Islet of Langerhans (tissue), 1 donor: ENCODE results near the gene FSTL4.

Experiments used
- FAIRE-seq: peaks from one replicate; lab custom pipeline; 2011; peaks lifted over from hg19 to GRCh38; lab: Jason Lieb, UNC

FSTL4 gene

DNA sequence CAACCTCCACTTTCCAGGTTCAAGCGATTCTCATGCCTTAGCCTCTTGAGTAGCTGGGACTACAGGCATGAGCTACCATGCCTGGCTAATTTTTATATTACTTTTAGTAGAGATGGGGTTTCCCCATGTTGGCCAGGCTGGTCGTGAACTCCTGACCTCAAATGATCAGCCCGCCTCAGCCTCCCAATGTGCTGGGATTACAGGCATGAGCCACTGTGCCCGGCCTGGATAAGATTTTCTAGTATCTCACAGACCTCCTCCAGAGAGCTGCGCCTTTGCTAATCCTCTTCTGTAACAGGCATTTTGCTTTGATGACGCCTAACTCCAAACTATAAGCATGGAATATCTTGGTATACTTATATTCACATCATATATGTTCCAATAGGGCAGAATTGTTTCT, 99.4 kb downstream of the FSTL4 start:
- FAIRE-seq: no peak

DNA sequence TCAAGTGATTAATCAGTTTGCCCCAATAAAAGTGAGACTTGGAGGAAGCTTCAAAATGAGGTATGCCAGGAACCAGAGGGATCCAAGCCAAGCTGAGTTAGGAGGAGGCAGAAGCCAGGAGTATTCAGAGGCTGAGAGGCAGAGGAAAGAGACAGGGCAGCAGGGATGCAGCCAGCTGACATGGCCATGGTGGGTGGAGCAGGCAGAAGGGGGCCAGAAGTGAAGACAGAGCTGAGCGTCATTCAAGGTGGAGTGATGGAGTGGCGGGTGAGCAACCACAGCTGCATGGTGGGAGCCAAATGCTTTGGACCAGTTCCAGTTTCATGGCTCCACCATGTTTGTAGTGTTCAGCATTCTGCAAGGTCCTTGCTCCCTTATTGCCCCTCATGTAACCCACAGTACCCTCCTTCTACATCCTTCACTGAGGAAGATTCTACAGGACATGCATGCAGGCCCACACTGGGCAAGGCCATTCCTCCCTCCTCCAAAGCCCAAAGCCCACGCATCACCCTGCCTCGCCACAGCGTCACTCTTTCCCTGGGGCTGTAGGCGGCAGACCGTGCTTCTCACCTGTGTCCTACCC, 100.6 kb downstream of the FSTL4 start:
- no peak for FAIRE-seq

DNA sequence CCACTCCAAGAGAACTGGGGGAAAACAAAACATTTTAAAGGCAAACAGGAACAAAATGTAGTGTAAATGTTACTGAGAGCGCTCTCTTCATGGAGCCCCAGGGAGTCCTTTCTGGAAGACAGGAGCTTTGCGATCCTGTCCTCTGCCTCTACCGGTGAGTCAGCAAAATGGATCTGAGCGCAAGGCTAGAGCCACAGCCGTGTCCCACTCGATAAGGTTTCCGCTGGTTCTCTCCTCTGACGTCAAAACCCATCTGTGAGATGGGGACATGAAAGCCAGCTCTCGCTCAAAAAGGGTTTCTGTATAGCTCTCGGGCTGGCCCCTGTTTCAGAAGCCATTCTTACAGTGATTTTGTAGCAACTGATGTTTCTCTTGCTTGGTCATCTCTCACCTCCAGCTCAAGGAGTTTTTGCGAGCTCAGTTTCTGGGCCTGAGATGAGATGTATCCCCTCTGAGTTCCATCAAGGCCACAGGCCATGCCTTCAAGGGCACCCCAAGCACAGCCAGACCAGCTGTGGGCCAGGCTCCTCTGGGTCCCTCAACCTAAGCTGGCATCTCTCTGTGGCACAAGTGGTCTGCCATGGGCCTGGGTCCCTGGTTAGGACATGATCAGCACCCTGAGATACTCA, 101.6 kb downstream of the FSTL4 start:
- FAIRE-seq: no peak

DNA sequence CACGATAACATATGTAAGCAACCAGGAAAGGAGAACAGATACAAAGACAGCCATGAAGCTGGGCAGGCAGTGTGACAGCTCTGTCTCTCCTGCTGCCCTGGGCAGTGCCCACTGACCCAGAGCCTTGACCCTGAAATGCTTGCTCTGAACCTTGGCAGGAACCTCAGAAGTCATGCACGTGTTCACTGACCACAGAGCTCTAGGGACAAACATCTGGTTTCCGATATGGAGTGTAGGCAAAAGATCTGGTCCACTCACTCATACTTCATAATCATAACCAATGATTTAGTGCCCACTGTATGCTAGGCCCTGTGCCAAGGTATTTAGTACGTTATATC, 102.6 kb downstream of the FSTL4 start:
- no peak for FAIRE-seq

DNA sequence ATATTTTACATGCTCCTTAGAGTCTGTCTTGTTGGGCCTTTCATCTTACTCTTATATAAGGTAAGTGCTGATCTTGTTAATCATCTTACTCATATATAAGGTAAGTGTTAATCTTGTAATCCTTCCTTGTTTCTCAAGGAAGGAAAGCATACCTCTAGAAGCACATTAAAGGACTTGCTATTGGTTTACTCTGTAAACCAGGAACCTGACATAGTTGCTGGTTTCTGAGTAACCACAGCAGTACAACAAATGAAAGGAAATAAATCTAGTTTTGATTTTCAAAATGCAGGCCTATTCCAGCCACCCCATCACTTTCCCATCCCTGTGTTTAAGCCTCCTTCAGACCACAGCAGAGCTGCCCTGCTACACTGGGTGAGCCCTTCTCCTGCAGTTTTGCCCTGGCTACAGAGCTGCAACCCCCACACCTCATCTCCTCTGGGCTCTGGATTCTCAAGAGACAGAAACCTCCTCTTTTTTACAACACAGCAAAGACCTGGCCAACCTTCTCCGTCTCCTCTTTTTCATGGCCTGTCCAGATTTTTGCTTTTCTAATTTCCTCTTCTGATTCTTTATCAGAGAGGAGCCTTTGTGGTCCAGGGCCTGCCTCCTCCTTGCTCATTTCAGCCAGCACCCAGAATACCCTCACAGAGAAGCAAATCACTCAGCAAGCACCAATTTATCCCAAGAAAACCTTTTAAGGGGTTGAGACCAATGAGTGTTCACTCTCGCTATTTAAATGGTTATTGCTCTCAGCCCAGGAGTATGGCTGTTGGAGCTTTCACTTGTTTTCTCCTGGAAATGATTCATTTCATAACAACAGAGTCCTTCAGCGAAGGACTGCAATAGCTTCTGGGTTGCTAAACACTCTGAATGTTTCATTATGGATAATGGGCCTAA, 103.2 kb downstream of the FSTL4 start:
- no peak for FAIRE-seq

DNA sequence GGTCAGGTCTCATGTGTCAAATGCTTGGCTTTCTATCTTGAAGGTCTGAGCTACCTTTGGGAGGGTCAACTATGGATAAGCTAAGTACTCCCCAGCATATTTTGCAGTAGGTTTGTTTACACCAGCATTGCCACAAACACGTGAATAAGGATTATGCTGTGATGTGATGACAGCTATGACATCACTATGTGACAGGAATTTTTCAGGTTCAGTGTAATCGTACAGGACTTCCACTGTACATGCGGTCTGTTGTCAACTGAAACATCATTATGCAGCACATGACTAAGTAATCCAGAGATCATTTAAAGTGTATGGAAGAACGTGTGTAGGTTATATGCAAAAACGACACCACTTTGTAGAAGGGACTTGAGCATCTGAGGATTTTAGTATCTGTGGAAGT, 104.0 kb downstream of the FSTL4 start:
- FAIRE-seq: no peak

DNA sequence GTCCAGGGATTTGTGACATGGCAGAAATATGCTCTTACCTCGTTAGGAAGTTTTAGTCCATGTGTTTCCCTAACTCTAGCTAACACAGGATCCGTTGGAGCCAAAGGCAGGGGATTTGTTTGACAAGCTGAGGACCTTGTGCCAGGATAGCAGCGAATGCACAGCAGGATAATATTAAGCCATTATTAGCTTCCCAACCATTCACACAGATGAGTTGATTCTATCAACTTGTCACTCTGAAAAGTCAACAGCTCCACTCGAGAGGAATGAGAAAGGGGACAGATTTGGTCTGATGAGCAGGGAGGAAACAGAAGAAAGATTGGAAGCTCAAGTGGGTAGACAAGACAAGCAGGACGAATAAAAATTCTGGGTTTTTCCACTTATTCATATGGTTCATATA, 106.2 kb downstream of the FSTL4 start:
- FAIRE-seq: no peak

DNA sequence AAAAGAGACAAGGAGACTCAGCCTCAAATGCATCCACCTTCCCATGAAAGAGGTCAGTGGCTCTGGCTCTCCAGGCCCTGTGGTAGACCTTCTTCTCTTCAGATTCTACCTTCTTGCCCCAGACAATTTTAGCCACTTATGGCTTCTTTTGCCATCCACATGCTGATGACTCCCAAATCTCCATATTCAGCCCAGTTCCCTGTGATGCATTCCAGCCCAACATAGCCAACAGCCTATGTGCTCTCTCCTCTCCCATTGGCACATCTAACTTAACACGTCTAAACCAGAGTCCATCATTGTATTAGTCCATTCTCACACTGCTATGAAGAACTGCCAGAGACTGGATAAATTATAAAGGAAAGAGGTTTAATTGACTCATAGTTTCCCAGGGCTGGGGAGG, 108.8 kb downstream of the FSTL4 start:
- no peak for FAIRE-seq

DNA sequence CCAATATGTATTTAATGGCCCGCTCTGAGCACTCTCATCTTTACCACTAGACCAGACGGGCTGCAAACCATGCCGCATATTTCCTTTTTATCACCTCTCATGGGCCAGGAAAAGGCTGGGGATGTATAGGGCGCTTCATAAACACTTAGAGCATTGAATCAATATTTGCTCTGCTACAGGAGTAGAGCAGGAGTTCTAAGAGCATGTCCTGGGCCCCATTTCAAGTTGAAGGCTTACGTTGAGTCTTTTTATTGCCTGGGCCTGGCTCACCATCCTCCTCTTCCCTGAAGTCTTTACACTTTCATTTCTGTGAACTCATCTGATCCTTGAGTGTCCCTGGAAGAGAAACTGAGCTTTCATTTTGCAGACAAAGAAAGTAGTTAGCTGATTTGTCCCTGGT, 112.4 kb downstream of the FSTL4 start:
- no peak for FAIRE-seq

DNA sequence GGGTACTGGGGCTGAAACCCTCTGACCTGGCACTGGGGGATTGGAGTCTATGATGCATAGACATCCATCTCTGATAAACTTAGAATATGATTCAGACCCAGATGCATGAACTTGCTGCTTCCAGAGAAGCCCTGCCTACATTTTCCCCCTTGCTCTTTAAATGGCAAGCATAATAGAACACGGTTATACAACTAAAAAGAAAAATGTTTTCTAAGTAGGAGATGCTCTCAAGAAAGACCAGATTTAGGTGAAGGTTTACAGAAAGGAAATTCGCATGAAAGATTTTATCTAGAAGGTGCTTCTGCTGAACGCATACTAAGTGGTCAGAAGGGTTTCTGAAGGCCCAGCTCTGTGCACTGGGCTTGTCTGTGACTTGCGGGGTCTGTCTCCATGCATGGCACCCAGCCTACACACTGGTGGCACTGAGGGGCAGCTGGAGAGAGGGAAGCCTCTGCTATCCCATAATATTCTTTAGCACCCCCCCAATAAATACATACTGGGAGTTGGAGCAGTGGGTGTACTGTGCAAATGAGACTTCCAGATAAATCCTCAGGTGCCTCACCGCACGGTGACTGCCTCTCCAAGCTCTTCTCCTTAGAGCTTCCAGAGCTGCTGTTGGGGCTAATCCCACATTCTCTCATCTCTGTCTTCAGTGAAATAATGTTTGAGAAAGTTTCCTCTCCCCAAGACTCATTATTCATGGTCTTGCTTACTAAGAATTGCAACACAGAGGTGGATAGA, 114.6 kb downstream of the FSTL4 start:
- FAIRE-seq: no peak

DNA sequence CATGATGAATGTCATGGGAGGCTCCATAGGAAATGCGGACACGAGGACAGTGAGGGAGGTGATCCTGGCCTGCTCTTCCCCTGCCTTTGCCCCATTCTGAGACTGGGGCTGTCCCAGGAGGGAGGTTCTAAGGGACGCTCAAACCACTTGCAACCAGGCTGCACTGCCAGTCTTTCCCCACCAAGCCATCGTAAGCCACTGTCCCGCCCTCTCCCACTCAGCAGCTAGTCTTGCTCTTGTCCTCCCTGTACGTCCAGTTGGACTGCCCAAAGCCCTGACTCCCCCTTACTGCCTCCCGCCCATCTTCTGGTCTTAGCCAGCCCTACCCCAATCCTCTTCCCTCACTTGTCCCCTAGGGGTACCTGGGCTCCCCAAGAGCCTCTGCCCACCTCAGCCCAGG, 115.7 kb downstream of the FSTL4 start:
- FAIRE-seq: no peak

DNA sequence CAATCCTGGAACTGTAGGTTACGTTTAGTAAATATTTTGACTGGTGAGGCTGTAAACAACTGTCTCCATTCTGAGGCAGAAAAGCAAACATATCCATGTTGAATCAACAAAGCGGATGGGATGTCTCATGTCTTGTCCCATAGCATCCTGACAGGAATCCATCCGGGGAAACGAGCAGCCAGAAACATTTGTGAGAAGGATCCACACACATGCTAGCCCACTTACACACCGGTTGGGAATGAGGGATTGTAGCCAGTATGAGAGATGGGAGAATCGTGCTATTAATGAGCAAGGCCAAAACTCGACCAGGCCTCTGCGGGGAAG, 117.5 kb downstream of the FSTL4 start:
- FAIRE-seq: no peak

DNA sequence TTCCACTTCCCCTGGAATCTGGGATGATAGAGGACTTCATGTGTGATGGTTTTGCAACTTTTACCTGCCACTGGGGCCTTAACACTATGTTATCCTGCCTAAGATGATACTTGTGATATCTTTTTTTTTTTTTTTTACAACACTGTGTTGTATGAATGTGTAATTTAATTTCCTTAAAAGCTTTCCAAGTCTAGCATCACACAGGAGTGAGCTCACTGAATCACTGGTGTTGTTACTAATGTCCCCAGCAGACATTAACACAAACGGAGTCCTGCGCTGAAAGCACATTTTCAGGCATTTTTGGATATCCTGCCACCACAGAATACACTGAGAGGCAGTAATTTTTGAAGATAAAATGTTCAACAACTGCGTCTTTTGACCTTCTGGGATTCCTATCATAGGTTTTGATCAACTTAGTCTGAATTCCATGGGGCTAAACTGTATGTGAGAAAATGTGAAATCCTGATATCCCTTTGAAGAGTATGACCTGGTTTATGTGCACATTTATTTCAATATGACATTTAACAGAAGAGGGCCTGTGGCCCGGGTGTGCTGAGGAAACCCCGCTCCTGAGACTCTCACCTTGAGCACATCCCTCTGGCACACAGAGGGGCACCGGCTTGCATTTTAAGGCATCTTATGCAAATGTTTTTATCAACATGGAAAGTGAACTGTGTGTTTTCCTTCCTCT, 118.0 kb downstream of the FSTL4 start:
- no peak for FAIRE-seq

DNA sequence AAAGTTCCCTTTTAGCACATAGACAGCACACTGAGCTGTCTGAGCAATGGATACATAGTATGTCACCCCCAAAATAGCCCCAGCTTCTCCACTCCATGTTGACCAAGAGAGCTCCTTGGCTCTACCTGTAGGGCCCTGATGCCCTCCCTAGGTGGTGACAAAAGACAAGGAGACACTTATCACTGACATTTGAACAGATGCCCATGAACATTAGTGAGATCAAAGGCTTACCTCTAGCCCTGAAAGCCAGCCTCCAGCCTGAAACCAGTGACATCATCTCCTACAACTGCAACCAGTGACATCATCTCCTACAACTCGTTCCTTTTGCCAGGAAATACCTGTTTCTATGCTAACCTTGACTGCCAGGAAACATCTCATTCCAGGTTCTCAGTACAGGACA, 122.7 kb downstream of the FSTL4 start:
- no peak for FAIRE-seq

DNA sequence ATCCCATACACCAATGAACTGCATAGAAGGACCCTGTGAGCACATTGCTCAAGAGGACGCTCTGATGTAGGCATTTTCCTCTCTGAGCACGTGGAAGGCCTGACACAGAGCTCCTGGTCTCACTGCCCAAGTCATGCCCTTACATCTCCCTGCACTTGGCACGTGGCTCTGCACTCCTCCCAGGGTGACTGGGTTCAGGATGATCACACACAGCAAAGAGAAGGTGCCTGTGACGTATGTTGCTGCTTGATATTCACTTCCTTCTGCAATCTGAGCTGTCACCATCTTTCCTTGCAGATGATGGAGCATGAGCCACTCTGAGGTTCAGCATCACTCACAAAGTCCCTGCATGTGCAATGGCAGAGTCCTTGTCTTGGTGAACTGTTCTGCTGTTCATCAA, 125.2 kb downstream of the FSTL4 start:
- FAIRE-seq: no peak

DNA sequence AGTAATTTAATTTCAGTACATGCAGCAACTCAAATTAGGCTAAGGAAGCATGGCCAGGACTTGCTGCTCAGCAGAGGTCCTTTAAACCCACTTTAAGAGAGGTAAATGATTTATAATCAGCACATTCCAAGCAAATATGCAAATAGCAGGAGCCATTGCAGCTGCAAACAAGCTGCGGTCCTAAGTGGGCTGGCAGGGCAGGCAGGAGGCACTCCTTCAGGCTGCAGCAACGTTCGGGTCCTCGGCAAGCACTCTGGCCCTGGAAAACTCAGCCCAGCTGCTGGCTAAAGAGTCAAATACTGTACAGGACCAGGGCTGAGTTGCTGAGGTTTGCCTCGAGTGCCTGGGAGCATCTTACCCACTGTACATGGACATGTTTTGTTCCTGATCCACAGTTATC, 126.9 kb downstream of the FSTL4 start:
- no peak for FAIRE-seq

DNA sequence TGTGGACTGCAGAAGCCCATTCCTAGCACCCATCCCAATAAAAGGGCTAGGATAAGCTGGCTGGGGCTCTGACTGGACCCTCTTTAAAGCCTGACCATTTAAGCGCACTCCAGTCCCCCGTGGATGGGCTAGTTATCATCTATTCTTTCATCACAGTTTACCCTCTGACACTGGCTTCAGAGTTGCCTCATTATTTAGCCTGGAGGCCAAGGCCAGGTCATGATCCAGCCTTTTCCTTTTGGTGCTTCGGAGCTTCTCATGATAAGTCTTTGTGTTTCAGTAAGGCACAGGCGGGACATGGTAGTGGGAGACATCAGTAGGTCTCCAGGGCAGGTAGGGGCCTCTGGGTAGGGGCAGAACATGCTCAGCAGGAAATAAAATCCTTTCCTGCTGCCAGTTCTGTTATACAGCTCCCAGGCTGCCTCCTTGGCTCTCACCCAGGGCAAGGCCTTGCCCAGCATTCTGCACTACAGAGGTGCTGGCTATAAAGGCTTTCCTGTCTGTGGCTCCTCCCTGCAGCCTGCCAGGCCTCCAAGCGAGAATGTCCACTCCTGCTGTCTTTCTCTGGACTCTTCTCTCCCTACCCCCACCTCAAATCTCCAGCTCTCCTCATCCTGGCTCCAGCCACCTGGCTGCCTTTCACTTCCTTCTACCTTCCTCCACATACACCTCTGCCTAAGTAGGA, 128.8 kb downstream of the FSTL4 start:
- FAIRE-seq: no peak

DNA sequence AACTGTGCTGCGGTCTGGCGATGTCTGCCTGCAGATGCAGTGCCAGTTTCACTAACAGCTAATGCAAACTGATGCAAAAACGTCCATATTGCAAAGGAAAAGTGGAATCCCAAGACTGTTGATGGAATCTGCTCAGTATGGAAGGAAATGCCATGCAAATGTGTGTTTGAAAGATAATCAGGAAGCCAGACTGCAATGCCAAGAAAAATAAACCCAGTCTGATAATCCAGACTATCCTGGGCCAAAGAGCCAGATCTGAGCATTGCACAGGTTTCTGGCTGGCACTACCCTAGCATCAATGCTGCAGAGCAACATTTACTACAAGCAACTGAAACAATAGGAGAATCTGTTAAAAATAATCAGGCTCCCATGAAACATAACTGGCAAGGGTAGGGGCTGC, 130.3 kb downstream of the FSTL4 start:
- FAIRE-seq: no peak

DNA sequence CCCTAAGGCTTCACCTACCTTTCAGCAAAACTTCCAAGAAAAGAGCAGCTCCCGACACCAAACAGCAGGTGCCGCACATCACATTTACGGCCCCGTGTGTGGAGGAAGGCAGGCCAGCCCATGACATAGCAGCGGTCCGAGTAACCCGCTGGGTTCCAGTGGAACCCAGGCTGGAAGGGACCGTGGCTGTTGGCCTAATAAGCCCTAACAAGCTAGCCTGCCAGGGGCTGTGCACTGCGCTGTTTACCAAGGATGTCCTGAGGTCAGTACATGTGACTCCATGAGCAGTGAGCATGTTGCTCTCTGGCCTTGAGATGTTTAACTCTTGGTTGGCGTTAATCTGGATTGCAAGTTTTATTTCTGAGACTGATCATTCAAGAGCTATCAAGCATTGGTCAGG, 131.5 kb downstream of the FSTL4 start:
- FAIRE-seq: no peak

DNA sequence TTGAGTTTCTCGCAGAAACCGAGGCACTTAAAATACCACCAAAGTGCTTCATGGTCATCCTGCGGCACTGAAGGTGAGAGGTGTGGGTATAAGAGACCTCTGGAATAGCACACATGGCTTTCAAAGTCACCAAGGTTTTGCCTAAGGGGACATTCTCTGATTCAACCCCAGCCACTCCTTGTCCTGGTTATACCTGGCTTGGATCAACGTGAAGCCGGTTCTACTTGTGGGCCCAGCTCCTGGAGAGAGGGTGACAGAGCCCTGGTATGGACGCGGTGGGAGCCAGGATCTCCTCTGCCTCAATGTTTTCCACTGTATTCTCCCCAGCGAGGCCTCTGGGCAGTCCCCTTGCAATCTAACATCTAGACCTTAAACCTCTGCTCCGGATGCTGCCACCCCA, 132.0 kb downstream of the FSTL4 start:
- no peak for FAIRE-seq

DNA sequence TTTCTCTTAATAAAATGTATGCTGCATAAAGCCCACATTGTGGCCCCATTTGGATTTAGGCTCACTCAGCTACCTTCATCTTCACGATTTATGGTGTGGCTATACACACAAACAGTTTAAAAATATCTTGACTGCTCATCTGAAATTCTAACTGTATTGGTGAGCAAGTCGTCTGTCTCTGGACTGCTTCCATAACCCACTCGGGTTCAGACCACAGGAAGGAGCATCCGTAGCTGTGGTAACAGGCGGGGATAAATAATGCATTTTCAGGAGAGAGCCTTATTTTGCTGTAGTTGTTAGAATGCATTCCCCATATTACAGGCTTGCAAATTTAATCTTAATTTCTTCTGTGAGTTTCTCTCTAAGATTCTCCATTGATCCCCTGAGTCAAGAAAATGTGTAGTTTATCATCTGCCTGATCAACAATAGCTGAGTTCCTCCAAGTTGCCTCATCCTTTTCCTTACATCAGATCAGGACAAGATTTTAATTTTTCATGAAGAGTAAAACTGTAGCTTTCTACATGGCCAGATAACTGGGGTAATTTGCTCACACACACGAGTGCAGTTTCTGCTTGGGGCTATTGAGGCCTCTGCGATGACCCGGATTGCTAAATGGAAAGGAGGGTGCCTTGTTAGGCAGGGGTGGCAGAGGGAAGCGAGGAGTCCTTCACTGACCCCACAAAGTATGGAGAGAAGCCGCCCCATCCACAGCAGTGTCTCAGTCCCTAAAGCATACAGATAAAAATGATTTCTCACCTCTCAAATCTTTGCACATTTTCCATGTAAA, 133.9 kb downstream of the FSTL4 start:
- FAIRE-seq: no peak
